GM19023 (cell line): Measurements from ENCODE around the gene TMEM184C.

Source experiments
- ATAC-seq: cut with Tn5 transposase; IDR thresholded peaks from one replicate; pipeline ENCODE4 v1.9.1; 2021; ENCODE audit warnings: mild to moderate bottlenecking, moderate library complexity; ENCODE audit not compliant: unreplicated experiment

TMEM184C gene

GRCh38 chr4:147599206-147599605 is 18.0 kb upstream of the TMEM184C start:
- ATAC-seq, result no peak

DNA sequence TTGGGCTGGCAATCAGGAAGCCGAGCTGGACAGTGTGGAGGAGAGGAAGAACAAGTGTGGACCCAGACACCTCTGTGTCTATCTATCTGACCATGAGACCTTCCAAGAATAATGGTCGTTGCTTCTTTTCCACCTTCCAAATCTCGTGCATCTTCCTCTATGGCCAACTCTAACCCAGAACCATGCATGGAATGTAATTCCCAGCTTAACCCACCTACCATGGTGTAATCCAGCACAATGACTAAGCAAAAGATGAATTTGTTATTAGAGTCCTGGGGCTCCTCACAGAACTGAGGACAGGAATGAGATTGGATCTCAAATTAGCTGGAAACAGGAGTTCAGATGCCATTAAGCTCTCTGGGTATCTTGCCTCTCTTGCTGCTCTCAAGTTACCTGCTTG is 17.4 kb upstream of the TMEM184C start:
- ATAC-seq, result no peak

DNA sequence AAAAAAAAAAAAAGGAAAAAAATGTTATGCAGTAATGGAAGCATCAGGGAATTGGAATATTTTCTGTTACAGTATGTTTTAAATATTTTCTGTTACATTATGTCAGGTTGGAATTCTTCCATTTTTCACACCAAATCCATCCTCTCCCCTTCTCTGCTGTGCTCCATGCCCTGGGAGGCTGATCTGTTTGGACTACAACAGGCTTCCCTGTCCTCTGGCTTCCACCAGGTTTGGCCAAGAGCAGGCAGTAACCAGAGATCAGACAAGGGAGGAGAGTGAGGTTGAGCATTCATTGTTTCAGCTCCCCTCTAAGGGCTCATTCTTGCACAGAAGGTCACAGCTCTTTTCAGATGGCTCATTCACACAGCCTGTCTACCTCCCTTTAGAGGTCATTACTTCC is 11.7 kb upstream of the TMEM184C start:
- no peak for ATAC-seq

- no peak for ATAC-seq
Measured at GRCh38 chr4:147607471-147607870, 9.7 kb upstream of the TMEM184C start.

DNA sequence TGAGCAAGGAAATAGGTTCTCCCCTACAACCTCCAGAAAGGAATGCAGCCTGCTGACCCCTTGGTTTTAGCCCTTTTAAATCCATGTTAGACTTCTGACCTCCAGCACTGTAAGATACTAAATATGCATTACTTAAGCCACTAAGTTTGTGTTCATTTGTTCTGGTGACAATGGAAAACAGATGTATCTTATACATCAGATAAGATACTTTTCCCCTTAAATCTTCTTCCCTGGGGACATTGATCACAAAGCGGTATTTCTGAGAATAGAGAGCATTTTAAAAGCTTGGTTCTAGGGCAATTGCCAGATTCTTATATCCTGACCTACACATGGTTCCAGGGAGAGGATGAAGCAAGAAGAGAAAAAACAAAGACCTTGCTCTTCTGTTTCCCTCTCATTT is 6.5 kb upstream of the TMEM184C start:
- no peak for ATAC-seq

GRCh38 chr4:147616849-147617172 is 386 bp upstream of the TMEM184C start:
- ATAC-seq, result peak; percentile 15

DNA sequence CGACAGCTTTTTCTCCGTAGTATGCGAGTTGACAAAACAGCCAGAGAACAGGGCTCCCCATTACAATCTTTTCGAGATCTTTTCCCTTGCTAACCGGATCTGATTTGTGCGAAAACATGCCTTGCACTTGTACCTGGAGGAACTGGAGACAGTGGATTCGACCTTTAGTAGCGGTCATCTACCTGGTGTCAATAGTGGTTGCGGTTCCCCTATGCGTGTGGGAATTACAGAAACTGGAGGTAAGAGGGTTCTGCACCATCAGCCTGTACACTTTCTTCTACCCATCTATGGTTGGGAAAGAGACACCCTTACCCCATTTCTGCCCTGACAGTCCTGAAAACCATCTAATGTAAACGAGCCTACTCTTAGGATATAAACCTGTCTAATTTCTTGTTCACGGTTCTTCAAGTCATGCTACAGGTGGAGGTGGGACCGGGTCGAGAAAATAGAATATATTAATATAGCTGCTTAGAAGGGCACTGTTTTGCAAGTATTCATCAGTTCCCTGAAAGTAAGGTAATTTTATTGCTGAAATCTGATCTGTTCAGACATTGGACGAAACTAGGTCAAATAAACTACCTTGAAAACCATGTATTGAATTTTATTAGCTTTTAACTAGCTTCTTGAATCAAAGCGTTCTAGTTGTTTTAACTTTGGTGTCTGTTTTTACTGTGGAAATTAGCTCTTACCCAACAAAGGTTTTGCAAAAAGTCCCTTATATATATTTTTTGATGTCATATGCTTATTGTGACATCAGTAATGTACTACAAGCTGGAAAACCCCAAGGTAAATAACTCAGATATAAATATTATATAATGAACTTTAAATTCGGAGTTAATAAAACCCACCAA is 869 bp downstream of the TMEM184C start:
- ATAC-seq, result peak; percentile 9

DNA sequence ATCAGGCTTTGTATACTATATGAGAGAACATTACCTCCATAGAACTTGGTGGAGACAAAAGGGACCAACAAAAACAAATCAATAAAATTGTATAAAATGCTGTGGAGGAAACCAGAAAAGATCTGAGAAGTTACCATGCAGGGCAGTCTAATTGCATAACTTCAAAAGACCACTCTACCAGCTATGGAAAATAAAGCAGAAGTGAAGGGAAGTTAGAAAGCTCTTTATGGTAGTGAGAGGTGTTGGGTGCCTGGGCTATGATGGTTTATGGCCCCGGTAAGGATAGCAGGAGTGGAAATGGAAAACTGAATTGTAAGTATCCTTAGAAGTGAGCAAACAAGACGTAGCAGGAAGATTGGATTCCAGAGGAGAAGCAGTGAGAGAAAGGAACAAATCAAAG is 3.1 kb downstream of the TMEM184C start:
- no peak for ATAC-seq

- ATAC-seq, result no peak
Measured at GRCh38 chr4:147625733-147626132, 8.5 kb downstream of the TMEM184C start.

DNA sequence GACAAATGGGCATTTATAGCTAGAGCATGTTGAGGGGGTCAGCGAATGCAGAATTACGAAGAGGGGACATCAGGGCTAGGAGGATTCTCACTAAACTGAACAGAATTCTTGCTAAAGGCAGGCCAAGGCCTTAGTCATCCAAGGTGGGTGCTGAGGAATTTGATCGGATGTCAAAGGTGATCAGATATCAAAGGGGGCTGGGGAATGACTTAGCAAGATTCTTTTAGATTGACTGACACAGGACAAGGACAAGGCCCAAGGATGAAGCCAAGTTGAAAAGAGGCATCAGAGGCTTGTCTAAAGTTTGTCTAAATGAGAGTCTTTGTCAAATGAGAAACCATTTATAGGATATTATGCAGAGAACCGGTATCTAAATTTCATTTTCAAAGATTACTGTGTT is 9.7 kb downstream of the TMEM184C start:
- no peak for ATAC-seq

GRCh38 chr4:147628415-147628814 is 11.2 kb downstream of the TMEM184C start:
- no peak for ATAC-seq

DNA sequence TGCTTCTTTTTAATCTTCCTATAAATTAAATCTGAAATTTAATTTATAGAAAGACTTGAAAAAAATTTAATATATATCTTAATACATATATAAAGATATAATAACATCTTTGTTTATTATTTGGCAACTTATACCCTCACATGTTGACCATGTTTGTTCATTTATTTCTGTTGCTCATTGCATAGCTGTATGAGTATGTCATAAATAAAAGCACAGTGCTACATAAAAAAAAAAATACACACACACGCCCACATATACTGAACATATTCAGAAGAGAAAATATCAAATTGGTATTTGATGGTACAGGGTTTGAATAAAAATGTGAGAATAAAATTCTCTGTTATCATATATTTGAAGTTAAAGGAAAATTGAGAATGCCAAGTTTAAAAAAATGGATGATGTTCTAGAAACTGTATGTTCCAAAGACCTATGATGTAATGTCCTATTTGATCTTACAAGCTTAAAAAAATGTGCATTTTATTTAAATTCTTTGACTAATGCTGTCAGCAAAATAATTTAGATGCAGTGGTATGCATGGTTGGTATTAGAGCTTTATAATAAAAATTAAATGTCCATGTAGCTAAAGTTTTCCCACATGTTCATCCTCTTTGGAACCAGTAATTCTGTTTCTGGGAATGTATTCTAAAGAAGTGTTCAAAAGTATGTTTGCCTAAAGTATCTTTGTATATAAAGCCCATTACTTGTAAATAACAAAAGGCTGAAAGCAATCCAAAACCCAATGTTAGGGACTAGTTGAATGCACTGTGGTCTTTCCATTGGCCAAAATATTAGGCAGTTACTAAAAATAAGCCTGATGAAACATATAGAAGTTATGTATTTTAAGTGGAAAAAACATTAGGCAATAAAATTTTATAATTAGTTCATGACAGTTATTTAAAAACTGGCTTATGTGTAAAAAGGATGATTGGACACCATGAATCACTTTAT is 12.9 kb downstream of the TMEM184C start:
- no peak for ATAC-seq

DNA sequence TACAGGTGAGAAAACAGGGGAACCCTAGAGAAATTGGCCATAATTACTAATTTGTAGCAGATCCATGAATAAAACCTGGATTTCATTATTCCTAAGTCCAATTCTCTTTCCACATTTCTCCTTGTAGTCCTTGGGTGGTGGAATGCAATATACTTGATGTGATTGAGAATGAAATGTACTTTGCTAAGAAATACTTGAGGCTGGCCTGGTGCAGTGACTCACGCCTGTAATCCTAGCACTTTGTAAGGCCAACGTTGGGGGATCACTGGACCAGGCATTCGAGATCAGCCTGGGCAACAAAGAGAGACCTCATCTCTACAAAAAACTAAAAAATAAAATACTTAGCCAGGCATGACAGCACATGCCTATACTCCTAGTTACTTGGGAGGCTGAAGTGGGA is 15.9 kb downstream of the TMEM184C start:
- no peak for ATAC-seq

DNA sequence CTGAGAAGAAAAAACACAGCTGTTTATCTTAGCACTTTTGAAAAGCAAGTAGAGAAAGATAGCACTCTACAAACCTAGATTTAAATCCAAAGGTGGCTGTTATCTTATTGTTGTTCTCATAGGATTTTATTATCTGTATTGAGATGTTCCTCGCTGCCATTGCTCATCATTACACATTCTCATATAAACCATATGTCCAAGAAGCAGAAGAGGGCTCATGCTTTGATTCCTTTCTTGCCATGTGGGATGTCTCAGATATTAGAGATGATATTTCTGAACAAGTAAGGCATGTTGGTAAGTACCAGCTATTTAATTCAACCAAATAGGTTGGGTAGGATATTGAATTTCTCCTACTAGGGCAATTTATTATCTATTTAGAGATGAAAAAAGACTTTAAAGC is 16.4 kb downstream of the TMEM184C start:
- no peak for ATAC-seq

DNA sequence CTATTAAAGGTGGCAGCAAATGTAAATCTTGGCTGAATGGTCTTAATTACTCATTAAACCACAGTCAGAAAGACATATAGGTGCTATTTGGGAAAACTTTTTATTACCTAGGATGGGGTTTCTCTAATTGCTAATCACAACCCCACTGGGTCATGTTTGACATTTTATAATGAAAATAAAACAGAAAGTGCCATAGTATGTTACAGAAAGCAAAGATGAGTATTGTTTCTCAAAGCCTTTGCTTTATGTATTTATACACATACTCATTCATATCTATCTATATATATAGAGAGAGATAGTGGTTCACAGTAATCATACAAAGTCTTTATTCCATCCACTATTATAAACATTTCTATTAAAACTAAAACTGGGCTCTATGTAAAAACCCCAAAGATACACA is 18.2 kb downstream of the TMEM184C start:
- ATAC-seq, result no peak

- no peak for ATAC-seq
Measured at GRCh38 chr4:147638365-147638764, 21.2 kb downstream of the TMEM184C start.

DNA sequence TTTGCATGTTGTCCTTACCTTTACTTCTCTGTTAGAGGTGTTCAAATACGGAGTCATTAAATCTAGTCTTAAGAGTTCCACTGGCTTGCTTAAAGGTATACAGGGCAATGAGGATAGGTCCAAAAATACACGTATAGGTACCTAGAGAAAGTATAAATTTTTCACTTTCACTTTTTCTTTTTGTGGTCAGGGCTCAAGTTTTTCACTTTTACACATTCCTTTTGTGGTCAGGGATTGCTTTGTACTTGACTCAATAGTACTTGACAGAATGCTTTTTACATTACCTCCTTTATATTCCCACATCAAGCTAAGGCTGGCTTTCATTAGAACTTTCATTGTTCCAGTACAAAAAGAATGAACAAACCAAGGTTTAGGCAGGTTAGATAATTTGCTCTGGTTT is 21.7 kb downstream of the TMEM184C start:
- no peak for ATAC-seq

DNA sequence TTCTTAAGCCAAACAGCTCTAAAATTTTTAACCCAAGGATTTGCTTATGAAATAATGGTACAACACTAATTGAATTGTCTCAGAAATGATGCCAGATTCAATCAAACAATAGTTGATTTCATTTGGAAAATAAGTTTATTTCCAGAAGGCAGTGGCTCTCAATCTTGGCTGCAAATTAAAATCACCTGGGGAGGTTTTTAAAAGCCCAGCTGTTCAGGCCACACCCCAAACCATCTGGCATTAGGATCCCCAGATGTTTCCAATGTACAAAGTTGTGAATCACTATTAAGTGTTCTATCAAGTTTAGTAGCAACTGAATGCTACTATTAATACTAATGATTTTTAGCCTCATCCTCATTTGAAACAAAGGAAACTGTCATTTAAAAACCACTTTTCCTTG is 22.2 kb downstream of the TMEM184C start:
- ATAC-seq, result no peak

DNA sequence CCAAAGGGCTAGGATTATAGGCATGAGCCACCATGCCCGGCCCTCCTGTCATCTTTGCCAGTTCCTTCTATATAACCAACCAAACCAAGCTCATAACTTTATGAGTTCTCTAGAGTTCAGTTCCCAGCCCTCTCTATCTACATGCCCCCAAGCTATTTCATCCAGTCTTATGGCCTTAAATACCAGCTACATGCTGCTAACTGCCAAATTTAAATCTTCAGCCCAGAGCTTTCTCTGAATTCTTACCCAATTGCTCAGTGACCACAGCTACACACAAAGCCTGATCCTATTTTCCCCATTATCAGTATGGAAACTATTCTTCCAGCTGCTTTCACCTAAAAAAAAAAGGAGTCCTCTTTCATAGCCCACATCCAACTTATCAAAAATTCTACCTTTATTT is 23.1 kb downstream of the TMEM184C start:
- no peak for ATAC-seq

DNA sequence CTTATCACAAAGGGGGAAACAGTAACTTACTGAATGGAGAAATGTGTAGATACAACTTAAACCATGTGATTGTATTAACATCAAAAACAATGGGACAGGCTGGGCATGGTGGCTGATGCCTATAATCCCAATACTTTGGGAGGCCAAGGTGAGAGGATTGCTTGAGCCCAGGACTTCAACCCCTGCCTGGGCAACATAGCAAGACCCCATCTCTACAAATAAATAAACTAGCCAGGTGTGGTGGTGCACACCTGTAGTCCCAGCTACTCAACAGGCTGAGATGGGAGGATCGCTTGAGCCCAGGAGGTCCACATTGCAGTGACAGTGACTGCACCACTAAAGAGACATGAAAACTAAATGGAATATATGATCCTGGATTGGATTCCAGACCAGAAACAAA is 26.4 kb downstream of the TMEM184C start:
- ATAC-seq, result no peak

GRCh38 chr4:147644471-147644870 is 27.3 kb downstream of the TMEM184C start:
- no peak for ATAC-seq

DNA sequence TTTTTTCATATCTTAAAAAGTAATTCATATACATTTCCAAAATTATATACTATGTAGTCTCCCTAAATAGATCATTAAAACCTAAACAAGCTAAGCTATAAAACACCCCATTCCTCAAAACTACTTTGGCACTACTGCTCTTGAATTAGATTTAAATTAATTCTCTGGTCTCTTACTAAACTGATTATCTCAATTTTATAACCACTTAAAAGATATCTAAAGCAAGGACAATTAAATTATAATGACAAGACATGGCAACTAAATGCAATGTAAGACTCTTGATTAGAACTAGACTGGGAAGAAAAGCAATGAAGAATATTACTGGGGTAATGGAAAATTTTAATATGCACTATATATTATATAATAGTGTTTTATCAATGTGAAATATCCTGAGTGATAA is 27.9 kb downstream of the TMEM184C start:
- ATAC-seq, result no peak
